ENCODE results near the gene GOLGA6L4.
"Not testable (repeated sequence)": the region's sequence is repeated elsewhere in the genome, so short reads cannot be mapped to it uniquely, and the experiment has no call there.

GRCh38 chr15:84196530-84197188 is 38.9 kb upstream of the GOLGA6L4 start:
- not testable (repeated sequence) for TF ChIP-seq EZH2 (IDR thresholded peaks at IDR 0.05; ENCODE audit: borderline replicate concordance, low read depth, low read length, poor library complexity, severe bottlenecking); CTCF (conservative IDR thresholded peaks at IDR 0.05; ENCODE audit: low read depth, low read length)

Measured in A673 (cell line).